SK-N-MC (cell line): ENCODE data around the gene KIAA0825.

Source experiments
- EZH2 ChIP-seq: fragments of 200-600 bp; sonication (generic); IDR thresholded peaks from one replicate; pipeline ENCODE4 v1.6.1; 2017; ENCODE audit warnings: antibody characterized with exemption
- POLR2AphosphoS5 ChIP-seq: IDR thresholded peaks from 2 replicates; pipeline ENCODE4 v1.6.1; 2012; ENCODE audit warnings: mild to moderate bottlenecking, low read depth, low read length, borderline replicate concordance

GRCh38 chr5:94113087-94113486 is 505.3 kb downstream of the KIAA0825 start:
- TF ChIP-seq POLR2AphosphoS5 (no peak), EZH2 (no peak)
